GM18505 (cell line): ENCODE measurements around the gene IL1RAPL1.

Source experiments
- ATAC-seq: cut with Tn5 transposase; IDR thresholded peaks from one replicate; pipeline ENCODE4 v1.9.1; 2021; ENCODE audit not compliant: unreplicated experiment
- POLR2A ChIP-seq: IDR thresholded peaks from 4 replicates; pipeline ENCODE4 v1.6.1; 2011; ENCODE audit warnings: borderline replicate concordance; ENCODE audit not compliant: insufficient read depth, insufficient read length; ENCODE audit errors: extremely low read depth

IL1RAPL1 gene

GRCh38 chrX:28876901-28877300 lies 289.7 kb downstream of the IL1RAPL1 start:
- TF ChIP-seq POLR2A: no peak
- no peak for ATAC-seq

- ATAC-seq: no peak
- TF ChIP-seq POLR2A: no peak
Measured at GRCh38 chrX:28880136-28880535, 292.9 kb downstream of the IL1RAPL1 start.

GRCh38 chrX:28884823-28885222 lies 297.6 kb downstream of the IL1RAPL1 start:
- TF ChIP-seq POLR2A: no peak
- no peak for ATAC-seq

GRCh38 chrX:28888416-28888815 lies 301.2 kb downstream of the IL1RAPL1 start:
- ATAC-seq: no peak
- TF ChIP-seq POLR2A: no peak

GRCh38 chrX:28889591-28890090 lies 302.4 kb downstream of the IL1RAPL1 start:
- ATAC-seq: no peak
- no peak for TF ChIP-seq POLR2A

- ATAC-seq: no peak
- no peak for TF ChIP-seq POLR2A
Measured at GRCh38 chrX:28901637-28902036, 314.4 kb downstream of the IL1RAPL1 start.

GRCh38 chrX:28910487-28910886 lies 323.2 kb downstream of the IL1RAPL1 start:
- no peak for TF ChIP-seq POLR2A
- no peak for ATAC-seq

GRCh38 chrX:28920153-28920943 lies 333.1 kb downstream of the IL1RAPL1 start:
- TF ChIP-seq POLR2A: no peak
- no peak for ATAC-seq

GRCh38 chrX:28922106-28922505 lies 334.9 kb downstream of the IL1RAPL1 start:
- no peak for ATAC-seq
- no peak for TF ChIP-seq POLR2A

GRCh38 chrX:28946846-28947245 lies 359.6 kb downstream of the IL1RAPL1 start:
- no peak for TF ChIP-seq POLR2A
- no peak for ATAC-seq

- ATAC-seq: no peak
- no peak for TF ChIP-seq POLR2A
Measured at GRCh38 chrX:28960063-28960462, 372.8 kb downstream of the IL1RAPL1 start.

GRCh38 chrX:28966331-28966730 lies 379.1 kb downstream of the IL1RAPL1 start:
- TF ChIP-seq POLR2A: no peak

GRCh38 chrX:28969126-28969525 lies 381.9 kb downstream of the IL1RAPL1 start:
- TF ChIP-seq POLR2A: no peak
- no peak for ATAC-seq

More at GRCh38 chrX:28966331-28966730, 379.1 kb downstream of the IL1RAPL1 start:
- ATAC-seq: no peak

GRCh38 chrX:28979877-28980276 lies 392.6 kb downstream of the IL1RAPL1 start:
- TF ChIP-seq POLR2A: no peak
- no peak for ATAC-seq
